Embryonic facial prominence (tissue), 1 donor: ENCODE measurements around the gene COL25A1.

Source experiments
- DNase-seq: peaks from one replicate; pipeline ENCODE4 v3.0.0-alpha.2; 2016; ENCODE audit errors: extremely low spot score

The COL25A1 gene

DNA sequence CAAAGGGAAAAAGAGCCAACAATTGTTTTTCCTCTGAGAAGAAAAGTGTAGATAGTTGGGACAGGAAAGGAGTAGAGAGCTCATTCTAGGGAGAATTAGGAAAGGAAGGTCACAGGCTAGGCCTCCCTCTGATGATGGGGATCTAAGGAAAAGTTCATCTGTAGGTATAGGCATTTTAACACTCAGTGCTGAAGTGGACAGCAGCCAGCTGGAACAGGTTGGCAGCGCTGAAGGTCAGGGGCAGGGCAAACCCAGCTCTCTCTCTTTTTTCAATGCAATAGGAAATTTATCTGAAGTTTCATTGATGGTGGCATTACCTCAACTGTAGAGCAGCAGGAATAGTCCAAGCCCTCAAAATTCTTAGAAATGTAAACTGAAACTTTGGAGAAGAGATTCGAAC is 441.1 kb downstream of the COL25A1 start:
- no peak for DNase-seq

DNA sequence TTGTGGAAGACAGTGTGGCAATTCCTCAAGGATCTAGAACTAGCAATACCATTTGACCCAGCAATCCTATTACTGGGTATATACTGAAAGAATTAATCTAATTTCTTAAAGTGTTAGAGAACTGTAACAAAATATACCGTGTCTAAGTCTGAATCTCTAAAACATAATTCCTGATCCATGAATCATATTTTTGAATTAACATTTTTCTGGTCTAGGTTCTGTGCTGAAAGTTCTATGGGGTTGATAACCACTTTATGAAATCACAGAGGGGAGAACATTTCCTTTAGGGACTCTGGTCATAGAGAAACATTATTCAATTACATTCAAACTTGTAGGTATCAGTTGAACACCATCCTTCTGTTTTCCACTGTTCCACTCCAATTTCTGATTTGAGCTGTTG is 447.7 kb downstream of the COL25A1 start:
- DNase-seq = no peak

DNA sequence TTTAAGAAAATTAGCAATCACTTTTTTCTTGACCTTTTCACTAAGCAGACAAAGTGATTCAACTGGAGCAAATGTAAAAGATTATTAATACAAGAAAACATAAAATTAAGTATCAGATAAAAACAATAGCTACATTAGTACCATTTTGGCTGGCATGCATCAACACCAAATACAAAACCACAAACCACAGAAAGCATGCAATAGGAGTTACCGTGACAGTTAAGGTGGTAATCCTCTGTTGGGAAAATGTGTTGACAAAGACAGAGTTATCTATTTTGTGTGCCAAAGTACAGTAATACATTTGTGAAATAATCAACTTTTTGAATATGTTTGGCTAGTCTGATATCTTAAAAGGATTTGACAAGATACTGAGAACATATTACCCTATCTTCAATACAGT is 449.8 kb downstream of the COL25A1 start:
- DNase-seq = no peak

DNA sequence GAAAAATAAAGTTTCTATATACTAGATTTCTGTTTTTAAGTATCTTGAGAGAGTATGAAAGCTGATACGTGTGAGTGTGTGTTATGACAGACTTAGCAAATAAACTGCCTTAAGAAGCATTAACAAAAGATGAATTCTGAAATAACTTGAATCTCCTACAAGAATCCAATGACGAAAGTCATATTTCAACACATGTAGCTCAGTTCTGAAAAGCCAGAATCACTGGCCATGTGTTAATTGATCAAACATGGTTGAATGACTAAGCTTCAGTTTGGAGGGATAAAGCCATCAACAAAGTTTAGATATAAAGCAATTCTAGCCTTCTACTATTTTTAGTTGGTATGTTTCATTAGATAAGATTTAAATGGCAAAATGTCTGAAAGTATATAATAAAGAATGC is 451.1 kb downstream of the COL25A1 start:
- no peak for DNase-seq

DNA sequence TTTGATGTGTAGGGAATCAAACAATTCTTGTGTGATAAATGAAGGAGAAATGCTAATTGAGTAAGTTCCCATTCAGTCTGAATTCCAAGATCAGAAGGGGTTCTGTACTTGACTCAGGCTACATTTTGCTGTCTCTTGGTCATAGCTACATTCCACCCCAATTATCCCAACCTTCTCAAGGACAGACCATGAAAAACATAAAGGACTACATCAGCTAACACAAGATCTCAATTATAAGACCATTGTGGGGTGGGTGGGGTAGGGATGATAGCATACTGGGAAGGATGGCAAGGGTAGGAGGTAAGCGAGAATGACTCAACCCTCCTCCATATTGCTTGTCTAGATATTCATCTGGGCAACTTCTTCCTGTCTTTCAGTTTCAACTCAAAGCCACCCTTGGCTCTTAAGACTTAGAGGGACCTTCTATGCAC is 452.2 kb downstream of the COL25A1 start:
- no peak for DNase-seq

DNA sequence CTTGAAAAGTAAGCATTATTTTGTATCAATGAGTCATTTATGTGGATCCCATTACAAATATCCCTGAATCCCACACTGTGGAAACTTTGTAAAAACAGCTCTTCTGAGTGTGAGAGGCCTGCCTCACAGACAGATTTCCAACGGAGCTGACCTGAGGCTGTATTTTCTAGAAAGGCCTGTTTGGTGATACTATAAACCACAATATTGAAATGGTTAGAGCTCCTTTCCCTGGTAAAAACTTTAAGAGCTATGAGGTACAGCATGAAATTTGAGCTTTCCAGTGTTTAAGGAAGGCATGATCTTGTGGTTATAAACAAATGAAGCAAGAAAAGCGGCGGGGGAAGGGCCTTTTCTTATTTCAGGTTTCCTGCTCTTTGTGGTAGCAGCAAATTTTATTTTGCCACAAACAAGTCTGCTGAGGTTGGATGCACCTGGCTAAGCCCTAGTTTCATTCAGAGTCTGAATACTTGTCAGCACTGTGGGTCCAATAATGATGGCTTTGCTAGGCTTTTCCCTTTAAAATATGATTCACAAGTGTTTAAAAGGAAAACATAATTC is 452.8 kb downstream of the COL25A1 start:
- peak; percentile 69 for DNase-seq

DNA sequence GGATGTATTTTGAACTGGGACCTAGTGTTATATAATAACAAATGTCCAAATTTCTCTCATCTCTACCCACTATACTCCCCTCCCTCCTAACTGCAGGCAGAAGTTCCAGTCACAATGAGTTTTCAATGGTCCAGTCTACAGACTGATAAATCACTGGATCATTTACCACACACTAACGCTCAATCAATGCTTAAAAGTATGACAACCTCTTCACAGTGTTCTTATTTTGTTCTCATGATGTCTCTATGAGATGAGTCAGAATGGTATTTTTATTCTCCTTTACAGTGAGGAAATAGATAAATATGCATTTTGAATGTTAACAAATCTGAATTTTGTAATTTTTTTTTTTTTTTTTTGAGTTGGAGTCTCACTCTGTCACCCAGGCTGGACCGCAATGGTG is 455.9 kb downstream of the COL25A1 start:
- no peak for DNase-seq

DNA sequence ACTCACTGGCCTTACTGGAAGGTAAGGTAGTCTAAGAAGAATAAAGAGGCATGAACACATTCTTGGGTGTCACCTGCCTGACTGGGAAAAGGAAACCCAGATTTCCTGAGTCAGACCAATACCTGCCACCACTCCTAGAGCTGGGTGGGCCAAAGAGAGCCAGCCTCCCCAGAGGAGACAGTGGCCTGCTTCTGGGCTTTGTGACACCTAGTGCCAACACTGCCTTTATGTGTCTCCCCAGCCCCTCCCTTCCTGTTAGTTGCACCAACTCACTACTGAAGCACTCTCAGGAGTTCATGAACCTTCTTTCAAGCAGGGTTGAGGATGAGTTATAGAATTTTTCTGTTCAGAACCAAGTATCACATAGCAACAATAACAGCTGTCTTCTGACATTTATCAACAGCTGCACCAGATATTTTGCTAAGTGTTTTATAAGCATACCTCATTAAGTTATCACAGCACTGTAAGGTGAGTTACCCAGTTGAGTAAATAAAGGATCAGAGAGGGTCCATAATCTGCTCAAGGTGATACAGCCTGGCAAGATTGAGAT is 462.0 kb downstream of the COL25A1 start:
- DNase-seq = no peak

DNA sequence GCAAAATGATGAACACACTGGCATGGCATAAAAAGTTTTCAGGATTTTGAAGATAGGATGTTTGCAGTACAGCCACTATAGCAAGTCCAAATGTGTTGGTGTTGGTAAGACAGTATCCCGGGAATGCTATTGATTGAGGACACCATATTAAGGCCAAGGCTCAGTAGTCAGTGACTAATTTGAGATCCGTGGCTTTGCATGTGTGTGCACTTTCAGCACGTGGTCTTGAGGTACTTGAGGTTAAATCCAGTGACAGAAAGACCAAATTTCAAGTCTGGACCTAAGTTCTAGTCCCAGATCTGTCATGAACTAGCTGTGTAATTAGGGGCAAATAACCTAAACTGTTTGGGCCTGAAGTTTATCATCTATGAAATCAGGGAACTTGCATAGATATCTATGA is 463.1 kb downstream of the COL25A1 start:
- DNase-seq = no peak

DNA sequence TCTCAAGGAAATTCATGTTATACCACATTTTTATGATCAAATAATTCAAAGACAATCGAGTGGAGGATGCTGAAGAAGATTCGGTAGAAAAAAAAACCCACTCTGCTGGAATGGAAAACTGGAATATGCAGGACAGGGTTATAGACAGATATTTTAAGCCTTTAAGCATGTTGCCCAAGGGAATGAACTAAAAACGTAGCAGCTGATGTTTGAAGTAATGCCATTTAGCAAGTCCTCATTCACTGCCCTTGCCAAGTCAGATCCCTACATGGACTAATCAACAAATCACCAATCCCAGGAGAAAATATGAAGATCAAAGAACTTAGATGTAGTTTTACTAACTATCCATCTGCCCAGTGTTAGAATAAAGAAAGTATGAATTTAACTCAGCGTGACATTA is 464.0 kb downstream of the COL25A1 start:
- DNase-seq = no peak

DNA sequence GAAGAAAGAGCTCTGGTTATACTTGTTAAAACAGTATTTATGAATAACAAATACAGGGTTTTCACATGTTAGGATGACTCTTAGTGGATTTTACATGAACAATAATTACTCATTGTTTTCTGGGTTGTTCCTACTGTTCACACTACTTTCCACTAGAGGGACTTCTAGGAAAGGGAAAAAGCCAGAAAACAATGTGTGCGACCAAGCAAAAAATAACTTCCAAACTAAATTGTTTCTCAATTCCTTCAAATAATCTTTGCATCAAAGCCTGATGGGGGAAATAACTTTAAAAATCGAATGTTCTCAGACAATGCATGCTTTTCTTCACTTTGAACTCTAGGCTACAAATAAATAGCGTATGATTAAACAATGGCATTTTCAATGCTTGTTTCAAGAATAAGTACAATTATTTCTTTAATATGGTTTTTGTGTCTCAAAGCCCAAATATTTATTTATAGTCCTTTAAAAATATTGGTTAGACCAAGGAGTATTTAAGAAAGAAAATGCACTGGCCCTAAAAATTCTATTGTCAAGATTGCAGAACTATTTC is 467.5 kb downstream of the COL25A1 start:
- peak; percentile 59 for DNase-seq

DNA sequence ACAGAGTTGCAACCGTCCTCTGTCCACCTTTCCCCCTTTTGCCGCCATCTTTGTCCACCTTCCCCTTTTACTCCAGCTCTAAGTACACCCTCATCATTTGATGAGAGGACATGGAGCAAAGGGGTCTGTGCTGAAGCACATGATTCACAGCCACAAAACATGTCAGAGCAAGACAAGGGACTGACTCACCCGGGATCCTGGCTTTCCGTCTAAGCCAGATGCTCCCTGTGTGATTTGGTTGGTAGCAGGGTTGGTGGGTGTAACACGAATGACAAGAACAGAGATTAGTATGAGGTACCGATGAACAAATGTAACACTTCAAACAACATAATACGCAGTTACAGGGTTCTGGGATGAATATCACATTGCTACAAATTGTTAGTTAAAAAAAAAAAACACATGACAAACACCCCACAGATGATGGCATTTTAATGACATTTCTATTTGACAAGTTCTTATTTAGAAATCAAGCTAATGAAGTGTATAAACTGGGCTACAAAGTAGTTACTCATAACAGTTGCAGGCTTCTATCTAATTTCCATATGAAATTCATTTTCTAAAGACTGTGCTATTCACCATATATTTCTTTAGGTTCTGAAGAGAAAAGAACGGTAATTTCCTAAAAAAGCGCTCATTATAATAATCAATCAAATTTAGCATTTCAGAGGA is 468.2 kb downstream of the COL25A1 start:
- DNase-seq = no peak

DNA sequence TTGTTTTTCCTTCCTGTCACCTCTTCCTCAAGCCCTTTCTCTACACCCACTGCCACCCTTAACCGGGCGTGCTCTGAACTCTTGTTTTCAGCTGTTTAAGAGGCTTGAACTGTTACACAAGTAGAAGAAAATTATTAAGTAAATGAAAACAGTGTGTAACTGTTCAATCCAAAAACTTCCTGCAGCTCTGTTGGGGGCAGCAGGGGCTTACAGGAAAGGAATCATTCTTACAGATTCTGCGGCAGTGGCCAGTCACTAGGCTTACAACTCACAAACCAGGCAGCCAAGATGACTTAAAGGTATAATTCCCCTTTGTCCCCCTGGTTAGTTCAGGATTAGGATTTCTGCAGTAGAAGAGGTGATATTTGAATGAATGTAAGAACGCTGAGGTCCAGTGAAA is 469.4 kb downstream of the COL25A1 start:
- DNase-seq = no peak

DNA sequence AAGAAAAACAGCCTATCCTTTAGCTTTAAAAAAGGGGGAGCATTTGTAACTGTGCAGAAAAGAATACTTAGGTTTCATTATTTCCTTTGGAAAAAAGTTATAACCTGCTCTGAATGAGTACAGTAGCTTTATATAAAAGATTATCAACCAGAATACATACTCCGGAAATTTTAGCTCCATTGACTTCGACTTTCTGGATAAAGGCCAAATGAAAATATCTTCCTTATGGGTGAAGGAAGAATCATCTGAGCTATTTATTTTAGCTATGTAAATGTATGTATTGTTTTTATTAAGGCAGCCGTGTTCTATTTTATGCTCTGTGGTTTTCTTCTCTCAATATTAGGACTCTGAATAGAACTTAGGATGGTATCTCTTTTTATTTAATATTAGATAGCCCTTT is 470.6 kb downstream of the COL25A1 start:
- DNase-seq = no peak

DNA sequence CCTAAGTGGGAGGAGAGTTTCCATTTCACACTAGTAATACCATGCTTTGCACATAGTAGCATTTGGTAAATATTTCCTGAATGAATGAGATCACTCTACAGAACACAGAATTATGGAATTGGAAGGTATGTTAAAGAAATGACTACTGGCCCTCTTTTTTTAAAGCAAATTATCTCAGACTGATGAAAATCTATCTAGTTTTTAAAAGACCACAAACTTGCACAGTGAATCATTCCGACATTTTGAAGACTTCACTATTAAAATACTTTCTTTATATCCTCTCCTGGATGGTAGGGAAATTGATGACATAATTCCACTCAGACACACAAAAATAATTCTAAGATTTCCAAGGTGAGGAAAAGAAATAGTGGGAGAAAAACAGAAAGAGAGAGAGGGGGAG is 471.2 kb downstream of the COL25A1 start:
- DNase-seq = no peak

DNA sequence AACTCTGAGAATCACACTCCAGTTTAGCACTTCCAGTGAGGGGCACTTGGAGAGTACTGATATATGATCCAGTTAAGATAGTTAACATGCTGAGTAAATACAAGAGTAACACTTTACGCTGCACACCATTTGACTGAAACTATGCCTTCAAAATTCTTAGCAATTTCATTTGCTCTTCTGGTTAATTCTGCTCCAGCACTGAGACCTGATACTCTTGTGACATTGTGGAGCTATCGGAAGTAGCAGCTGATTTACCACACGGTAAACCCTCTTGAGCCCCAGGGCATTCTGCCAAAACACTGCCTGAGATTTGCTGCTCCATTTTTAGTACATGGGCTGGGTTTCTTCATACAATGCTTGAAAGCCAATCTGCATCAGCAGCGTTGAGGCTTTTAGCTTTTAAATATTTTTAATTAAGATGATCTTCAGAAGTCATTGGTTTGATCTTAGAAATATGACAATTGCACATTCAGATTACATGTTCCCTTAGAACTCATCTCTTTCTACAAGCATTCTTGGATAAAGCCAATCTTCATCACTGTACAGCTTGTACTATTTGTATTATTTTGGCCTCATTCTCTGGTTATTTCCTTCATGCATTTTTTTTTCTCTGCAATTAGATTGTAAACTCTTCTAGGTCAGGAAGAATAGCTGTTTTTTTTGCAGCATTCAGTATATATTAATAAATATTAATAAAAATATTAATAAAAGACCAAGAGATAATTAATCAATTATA is 471.8 kb downstream of the COL25A1 start:
- no peak for DNase-seq

DNA sequence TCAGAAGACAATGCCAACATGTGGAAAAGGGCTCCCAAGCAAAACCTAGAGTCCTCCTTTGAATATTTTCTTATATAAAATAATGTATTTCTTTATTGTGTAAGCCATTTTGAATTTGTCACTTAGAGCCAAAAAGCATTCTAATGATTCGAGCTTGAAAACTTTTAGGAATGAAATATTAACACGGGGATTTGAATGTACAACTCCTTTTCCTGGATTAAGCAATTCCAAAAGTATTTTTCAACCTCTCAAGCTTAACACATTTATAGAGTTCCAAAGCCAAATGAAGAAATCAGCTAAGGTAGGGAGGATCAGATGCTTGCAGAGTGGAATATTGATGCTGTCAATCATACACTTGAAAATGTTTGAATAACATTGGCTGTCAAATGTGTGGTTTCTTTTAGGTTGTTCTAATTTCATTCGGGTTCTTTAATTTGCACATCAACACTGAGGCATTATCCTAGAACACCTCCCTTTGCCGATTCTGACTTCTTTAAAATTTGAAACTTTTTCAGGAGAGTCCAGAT is 472.4 kb downstream of the COL25A1 start:
- DNase-seq = no peak

DNA sequence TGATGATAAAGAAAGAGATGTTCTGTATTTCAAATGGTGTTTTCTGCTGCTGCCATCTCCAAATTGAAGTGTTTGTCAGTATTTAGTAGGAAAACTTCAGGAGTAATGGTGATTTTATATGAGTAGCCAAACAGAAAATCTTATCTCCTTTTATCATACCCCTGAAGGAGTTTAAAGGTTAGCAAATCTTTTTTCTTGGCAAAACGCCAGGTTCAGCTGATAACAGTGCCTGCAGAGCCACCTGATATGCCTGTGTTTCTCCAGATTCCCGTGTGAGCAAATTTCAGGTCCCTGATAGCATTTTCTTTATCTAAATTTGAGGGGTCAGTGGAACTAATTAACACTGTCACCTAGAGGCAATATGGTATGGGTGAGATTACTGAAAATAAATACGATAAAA is 473.8 kb downstream of the COL25A1 start:
- DNase-seq = no peak

DNA sequence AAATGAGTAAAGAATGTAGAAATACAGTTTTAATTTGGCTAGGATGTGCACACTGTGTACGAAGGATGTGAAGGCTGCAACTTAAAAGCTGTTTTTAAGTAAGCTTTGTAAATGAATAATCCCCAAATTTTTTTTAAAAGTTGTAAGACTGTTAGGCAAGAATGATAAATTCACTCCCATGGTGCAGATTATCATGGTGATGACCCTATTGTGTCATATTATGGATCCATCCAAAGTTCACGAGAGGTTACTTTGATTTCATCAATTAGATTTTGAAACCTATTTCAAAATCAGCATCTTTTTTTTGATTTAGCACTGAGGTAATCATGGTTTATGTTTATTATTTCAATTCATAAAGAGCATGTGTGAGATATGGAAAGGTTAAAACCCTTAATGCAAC is 476.7 kb downstream of the COL25A1 start:
- no peak for DNase-seq

DNA sequence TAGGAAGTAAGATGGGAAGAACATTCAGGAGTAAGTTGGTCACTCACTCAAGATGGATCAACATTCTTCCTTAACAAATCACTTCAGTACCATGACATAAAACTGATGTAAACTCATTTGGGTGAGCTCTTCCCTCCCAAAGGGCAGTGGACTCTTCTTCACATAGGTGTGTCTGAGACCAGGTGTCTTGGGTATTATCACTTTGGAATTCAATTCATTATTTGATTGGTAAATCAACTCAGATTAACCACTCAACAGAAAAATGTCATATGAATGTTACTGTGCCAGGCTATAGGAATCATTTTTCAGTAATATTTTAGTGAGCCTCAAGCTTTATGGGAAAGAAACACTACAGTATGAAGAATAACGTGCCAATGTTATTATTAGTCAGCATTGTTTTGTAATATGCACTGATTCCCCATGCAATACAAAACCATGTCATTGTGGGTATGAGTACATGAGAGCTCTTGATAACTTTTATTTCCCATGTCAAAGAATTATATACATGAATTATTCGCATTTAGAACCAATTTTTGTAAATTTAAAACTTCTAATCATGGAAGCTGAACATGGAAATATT is 481.0 kb downstream of the COL25A1 start:
- no peak for DNase-seq

DNA sequence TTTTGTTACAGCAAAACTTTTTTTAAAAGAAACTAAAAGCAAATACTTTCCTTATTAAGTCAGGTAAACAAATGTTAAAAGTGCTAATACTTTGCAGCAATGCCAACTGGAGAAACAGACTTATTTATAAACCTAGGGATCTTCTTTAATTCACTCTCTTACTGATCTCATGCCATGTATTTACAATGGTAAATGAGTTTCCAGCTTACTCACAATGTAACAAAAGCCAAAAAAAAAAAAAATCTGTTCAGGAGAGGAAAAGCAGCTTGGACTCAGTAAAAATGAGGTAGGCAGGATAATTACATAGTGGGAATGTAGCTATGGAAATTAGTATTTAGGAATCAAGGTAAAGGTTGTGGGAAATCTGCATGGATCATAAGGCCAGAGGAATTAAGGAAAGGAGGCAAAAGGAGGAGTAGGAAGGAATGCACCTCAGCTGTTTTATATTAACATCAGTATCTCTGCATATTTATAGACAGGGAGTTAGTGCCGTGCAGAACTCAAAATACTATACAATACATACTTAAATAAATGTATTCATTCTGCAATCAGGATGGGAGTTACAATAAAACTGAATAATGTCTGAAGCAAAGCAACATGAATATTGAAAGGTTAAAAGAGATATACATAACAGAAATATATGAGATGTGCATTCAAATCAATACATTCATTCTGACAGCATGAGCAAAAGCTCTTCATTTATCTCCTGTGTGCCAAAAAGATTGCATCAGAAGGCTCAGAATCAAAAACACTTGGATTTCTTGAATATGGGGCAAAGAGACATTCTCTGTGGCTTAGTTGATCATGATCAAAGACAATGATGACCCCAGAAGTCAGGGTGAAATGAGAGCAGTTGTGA is 481.7 kb downstream of the COL25A1 start:
- no peak for DNase-seq
